ENCODE results near the gene PDPK1.
"Not testable (repeated sequence)": the region's sequence is repeated elsewhere in the genome, so short reads cannot be mapped to it uniquely, and the experiment has no call there.

- not testable (repeated sequence) for TF ChIP-seq CTCF (IDR thresholded peaks at IDR 0.05); ZFX (IDR thresholded peaks at IDR 0.05; ENCODE audit: borderline replicate concordance)
These were observed 64.4 kb downstream of the PDPK1 start for GRCh38 chr16:2602175-2602574.
